Effector CD8-positive, alpha-beta T cell (primary cell): Measurements from ENCODE around the gene FBRS.
A peak's percentile ranks its signal among the peaks of the same experiment; 100 is the strongest.

Source experiments
- DNase-seq: peaks from one replicate; lab custom pipeline; 2025; lab: John Stamatoyannopoulos, UW

FBRS gene

DNA sequence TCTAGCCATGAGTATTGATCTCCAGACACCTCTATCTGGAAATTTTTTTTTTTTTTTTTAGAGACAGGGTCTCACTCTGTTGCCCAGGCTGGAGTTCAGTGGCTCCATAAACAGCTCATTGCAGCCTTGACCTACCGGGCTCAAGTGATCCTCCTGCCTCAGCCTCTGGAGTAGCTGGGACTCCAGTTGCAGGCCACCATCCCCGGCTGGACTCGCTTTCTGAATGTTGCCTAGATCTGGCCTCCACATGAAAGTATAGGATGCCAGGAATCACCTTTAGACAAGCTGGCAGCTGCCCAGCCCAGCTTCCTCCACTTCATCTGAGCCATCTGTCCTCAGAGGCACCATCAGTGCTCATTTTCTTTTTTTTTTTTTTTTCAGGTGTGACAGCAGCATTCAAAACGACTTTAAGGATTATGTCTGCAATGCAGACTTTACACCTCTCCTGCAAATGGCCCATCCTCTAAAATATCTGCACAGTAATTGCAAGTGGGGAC is 13.8 kb upstream of the FBRS start:
- no peak for DNase-seq

DNA sequence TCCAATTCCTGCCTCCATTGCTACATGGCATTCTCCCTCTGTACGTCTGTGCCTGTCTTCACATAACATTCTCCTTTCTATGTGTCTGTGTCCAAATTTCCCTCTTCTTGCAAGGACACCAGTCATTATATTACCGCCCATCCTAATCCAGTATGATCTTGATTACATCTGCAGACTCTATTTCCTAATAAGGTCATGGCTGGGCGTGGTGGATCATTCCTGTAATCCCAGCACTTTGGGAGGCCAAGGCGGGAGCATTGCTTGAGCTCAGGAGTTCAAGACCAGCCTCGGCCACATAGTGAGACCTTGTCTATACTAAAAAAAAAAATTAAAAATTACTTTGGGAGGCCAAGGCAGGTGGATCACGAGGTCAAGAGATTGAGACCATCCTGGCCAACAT is 12.5 kb upstream of the FBRS start:
- DNase-seq = no peak

DNA sequence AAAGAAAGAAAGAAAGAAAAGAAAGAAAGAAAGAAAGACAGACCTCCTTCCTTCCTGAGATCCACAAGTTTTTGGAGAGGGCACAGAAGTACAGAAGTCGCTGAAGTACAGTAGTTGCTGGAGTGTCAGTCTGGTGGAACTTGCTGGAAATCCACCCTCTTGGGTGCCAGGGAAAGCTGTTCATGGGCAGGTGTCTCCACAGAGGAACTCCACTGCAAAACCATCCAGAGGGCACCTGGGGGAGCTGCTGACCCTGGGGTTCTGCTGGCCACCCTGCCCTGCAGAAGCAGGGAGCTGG is 11.0 kb upstream of the FBRS start:
- DNase-seq = no peak

DNA sequence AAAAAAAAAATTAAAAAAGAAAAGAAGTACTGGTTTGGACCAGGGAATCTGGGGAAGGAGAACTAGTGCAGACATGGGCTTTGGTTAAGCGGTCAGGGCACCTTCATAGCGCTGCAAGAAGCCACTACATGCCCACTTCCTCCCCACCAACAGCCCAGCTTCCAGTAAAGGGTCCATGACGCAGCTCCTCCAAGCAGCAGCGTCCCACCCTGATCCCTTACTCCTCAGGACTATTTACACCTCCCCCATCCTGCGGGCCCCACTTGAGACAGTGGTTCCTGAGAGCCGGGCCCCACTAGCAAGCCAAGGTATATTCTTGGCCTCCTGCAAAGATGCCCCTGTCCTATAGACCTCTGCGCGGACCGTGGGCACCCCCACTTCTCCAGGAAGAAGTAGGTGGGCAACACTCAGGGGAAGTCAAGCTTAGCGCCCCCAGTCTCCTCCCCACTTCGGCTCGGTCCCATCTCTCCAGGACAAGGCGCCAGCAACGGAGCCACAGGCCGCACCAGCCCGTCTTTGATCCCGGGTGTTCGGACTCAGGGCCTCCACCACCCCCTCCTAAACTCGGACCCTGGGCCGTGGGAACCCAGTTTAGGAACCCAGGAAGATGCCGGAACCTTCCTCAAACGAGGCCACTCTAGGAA is 8.4 kb upstream of the FBRS start:
- DNase-seq = no peak

DNA sequence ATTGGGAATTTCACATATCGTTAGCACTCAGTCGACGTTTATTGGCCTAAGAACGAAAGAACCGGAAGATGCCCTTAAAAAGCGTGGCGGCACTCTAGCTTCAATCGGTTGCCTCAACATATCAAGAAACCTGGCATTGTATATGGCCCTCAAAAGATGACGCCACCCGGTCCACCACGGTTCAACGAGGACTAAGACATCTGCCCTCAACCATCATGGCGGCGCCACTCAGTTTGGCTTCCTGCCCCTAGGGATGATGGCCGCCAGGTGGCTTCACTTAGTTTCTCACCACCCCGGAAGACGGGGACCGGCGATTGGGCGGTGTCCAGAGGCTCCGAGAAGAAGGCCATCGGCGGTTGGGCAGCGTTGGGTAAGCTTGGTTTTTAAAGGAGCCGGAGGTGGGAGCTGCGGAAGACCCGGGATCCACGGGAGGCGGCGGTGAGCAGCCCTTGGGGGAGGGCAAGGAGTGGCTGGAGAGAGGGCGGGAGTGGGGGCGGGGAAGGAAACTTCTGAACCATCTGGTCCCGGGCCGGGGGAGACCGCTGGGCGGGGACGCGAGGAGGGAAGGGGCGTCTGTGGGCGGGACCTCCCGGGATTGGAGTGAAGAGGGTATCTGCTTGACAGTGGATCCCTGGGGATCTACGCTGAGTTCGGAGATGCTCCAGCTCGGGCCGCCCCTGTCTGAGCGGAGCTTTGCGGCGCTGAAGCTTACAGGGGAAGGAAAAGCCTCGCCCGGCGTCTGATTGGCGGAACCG is 7.7 kb upstream of the FBRS start, which contains the start of gene PRR14:
TSS of gene PRR14 (plus strand) at position 592 of the 755 bp plus-strand sequence. CDS start 686 bp downstream, outside the sequence.
- peak; percentile 95 for DNase-seq

DNA sequence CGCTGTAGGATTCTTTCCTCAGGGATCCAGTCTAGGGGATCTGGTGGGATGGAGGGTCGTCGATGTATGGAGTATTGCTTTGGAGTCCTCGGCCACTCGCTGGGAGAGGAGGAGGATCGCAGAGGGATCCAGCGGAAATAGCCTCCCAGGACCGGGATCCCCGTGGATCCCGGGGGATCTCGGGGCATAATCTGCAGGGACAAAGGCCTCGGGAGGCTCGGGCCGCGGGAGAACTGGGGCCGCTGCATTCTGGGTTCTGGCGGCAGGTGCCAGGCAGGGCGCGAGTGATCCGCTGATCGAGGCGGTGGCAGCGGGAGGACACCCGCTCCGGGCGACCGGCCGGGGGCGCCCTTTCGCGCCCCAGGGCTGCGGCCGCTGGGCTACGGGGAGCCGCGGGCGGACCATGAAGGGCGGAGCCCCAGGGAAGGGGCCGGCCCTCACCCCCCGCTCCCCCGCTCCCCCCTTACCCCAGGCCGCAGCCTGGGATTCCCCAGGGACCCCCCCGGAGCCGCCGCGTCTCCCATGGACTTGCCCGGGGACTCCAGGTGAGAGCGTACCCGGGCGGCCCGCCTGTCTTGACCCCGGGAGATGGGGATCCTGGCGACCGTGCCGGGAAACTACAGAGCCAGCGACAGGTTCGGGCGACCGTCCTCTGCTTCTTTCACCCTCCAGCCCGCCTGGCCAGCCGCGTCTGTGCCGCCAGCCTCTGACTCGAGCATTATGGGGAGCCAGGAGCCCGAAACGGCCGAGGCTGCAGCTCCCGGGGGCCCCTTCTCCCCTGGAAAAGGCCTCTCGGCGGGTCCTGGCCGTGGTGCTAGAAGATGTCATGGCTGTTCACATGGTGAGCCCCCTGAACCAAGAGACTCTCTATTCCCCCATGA is 6.9 kb upstream of the FBRS start:
- DNase-seq = peak; percentile 70

DNA sequence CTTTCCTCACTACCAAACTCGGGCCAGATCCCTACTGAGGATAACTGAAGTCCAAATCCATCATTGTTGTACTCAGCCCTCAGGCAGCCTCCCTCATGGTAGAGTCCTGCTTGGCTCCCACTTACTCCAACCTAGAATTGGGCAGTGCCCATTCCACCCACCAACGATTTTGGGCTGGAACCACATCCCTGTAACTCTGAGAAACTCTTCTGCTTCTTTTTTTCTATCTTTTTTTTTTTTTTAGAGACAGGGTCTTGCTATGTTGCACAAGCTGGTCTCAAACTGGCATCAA is 6.3 kb upstream of the FBRS start:
- no peak for DNase-seq

DNA sequence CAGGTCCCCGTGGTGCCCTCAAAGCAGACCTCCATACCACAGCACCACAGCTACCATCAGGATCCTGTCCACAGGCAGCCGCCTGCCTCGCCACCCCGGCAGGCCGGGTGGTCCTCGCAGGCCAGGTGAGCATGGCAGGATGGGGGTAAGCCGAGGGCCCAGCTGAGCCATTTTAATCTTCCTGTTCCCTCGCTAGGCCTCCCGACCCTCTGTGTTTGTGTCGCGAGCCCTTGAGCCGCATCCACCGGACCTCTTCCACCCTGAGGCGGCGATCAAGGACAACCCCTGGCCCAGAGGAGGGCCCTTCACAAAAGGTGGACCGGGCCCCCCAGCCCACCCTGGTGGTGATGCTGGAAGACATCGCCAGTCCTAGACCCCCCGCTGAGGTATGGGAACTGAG is 5.5 kb upstream of the FBRS start:
- DNase-seq = no peak

DNA sequence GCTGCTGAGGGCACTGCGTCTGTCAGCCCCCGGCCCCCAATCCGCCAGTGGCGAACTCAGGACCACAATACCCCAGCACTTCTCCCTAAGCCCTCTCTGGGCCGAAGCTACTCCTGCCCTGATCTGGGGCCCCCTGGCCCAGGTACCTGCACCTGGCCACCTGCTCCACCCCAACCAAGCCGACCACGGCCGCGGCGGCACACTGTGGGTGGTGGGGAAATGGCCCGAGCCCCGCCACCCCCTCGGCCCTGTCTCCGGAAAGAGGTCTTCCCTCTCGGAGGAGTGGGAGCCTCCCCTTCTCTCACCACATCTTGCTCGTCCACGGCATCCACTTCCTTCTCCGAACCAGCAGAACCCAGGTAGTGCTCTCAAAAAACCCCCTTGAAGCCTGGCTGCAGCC is 3.4 kb upstream of the FBRS start:
- no peak for DNase-seq

DNA sequence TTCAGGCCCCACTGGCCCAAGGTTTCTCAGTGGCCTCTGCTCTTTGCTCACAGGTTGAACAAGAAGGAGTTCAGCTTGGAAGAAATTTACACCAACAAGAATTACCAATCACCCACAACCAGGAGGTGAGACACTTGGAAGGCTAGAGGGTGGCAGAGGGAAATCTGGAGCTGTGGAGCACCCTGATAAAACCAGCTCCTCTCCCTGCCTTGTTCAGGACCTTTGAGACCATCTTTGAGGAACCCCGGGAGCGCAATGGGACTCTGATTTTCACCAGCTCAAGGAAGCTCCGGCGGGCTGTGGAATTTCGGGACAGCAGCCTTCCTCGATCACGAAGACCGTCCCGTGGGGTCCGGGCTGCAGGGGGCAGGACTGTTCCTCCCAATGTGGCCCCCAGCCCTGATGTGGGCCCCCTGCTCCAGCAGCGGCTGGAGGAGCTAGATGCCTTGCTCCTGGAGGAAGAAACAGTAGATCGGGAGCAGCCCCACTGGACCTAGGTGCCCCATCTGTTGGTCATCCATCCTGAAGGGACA is 2.4 kb upstream of the FBRS start:
- no peak for DNase-seq

DNA sequence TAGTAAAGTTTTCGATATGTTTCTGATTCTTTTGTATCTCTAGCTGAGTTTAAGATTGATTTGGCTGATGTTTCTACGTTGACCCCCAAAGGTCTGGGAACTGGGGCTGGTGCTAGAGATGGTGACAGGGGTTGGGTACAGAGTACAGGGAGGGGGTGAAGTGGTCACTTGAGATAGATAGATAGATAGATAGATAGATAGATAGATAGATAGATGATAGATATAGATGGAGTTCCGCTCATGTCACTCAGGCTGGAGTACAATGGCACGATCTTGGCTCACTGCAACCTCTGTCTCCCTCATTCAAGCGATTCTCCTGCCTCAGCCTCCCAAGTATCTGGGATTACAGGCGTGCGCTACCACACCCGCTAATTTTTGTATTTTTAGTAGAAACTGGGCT is 1.8 kb upstream of the FBRS start:
- no peak for DNase-seq

DNA sequence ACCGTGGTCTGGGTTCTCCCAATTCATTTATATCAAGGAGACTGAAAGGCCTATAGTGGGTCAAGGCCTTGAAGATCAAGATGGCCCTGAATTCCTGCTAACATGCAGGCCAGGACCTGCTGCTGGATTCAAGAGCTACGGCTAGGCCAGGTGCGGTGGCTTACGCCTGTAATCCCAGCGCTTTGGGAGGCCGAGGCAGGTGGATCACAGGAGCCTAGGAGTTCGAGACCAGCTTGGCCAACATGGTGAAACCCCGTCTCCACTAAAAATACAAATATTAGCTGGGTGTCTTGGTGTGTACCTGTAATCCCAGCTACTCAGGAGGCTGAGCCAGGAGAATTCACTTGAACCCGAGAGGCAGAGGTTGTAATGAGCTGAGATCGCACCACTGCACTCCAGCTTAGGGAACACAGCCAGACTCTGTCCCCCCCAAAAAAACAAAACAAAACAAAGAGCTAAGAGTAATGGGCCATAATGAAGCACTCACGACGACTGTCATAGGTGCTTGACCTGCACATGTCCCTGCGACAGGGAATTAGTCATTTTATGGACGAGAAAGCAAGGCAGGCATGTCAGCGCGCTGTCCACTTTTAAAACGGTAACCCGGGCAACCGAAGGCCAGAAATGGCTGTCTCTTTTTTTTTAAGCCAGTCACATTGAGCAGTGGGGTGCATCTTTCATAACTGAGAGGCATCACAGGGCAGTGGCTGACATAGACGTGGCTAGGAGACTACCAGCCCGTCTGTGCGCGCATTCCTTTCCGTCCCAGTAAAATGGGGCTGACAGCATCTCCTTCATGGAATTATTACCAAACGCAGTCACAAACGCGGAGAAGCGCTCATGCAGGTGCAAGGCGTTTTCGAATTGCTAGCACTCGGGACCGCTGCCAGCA is 1.0 kb upstream of the FBRS start:
- no peak for DNase-seq

DNA sequence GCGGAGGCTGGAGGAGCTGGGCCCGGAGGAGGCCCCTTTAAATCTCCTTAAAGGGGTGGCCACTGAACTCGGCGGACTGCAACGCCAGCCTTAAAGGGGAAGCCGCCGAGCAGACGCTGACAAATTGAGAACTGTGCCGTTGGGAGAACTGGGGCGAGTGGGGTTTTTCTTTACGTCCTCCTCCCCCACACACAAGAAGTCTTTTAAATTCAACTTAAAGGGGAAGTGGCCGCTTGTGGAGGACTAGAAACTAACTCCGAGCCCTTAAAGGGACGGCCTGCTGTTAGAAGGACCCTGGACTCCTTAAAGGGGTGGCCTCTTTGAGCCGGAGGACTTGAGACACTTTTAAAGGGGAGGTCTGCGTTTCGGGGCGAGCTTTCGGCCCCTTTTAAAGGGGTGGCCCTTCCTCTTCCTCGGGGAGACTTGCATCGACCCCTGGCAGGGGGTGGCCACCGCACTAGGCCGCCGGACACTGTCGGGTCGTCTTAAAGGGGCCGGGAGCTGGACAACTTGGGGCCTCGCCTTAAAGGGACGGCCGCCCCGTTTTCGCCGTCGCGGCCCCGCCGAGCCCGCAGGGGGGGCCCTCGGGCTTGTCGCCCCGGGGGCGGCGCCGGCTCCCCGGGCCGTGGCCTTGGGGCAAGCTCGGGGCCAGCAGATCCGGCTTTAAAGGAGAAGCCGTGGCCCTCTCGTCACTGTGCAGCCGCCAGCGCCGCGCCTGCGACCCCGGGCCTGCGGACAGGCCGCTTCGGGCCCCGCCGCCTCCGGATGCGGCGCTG is 688 bp downstream of the FBRS start:
- DNase-seq = no peak

DNA sequence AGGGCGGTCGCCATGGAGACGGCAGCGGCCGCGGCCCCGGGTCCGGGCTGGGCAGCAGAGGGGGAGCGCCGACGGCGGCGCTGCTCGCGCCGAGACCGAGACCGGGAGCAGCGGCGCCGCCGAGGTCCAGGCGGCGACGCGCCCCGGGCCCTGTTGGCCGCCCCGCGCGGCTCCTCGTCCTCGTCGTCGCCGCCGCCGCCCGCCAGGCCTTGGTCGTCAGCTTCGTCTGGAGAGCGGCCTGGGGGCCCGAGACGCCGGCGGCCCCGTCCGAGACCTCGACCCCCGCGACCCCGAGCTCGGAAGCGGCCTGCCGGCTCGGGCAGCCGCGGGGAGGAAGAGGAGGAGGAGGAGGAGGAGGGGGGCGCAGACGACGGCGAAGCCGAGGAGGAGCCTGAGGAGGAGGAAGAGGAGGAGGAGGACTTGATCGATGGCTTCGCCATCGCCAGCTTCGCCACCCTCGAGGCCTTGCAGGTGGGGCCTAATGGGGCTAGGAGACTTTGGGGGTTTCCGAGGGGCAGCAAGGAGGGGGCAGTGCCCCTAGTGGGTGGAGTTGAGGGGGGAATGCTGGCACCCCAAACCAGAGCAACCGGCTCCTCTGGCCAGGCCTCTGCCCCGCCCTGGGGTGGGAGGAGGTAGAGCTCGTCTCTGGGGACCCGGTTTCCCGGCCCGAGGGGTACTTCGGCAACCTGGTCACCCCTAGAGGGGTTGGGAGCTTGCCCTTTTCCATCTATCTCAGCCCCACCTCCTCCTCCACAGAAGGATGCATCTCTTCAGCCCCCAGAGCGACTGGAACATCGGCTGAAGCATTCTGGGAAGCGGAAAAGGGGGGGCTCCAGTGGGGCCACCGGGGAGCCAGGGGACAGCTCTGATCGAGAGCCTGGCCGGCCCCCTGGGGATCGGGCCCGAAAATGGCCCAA is 1.5 kb downstream of the FBRS start:
- DNase-seq = peak; percentile 50

DNA sequence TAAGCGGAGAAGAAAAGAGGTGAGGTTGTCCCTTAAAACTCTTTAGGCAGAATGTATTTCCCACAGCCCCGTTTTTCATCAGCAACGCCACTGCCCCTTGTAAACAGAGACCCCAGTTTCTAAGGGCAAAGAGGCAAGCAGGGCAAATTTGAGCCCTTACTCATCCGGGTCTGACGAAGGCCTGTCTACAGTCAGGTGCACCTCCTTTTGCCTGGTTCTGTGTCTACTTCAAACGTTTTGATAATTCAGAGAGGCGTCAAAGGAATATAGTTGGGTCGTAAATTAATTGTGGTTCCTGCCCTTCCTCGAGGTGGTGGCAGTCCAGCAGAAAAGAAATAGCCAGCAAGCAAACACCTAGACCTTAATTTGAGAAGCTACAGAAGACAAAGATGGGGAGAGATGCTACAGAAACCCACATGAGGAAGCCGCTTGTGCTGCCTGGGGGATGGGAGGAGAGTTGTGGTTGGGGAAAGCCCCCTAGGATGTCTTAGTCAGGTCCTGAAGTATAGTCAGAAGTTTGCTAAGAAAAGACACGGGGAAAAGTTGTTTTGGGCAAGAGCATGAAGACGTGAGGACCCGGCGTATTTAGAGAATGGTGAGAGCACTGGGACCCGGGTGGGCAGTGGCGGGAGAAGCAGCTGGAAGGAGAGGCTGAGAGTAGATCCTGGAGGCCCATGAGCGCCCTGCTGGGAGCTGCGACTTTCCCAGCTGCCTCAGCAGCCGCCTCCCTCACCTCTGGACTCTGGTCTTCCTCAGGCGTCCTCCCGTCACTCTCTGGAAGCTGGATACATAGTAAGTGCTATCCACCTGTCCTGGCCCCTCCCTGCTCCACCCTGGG is 2.4 kb downstream of the FBRS start:
- peak; percentile 64 for DNase-seq

DNA sequence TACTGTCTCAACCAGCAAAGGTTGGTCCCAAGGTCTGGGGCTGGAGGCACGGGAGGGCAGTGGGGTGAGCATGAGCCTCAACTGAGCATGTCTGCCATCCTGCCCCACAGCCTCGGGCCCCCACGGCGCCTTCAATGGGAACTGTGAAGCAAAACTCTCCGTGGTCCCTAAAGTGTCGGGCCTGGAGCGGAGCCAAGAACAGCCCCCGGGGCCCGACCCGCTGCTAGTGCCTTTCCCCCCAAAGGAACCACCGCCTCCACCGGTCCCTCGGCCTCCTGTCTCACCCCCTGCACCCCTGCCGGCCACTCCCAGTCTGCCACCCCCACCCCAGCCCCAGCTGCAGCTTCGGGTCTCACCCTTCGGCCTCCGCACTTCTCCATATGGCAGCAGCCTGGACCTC is 4.2 kb downstream of the FBRS start:
- no peak for DNase-seq

DNA sequence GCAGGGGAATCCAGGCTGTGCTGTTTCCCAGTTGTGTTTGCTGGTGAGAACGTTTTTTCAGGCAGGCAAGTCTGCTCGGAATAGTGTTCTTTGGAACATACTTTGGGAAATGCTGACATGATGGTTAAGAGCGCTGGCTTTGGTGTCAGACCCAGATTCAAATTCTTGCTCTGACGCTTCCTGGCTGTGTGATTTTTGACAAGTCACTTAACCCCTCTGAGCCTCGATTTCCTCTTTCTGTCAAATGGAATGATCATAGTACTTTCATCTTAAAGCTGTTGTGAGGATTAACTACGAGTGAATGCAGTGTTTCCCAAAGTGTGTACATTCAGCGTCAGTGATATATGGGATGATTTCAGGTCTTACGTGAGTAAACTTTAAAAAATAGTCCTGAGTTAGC is 4.8 kb downstream of the FBRS start:
- DNase-seq = no peak

DNA sequence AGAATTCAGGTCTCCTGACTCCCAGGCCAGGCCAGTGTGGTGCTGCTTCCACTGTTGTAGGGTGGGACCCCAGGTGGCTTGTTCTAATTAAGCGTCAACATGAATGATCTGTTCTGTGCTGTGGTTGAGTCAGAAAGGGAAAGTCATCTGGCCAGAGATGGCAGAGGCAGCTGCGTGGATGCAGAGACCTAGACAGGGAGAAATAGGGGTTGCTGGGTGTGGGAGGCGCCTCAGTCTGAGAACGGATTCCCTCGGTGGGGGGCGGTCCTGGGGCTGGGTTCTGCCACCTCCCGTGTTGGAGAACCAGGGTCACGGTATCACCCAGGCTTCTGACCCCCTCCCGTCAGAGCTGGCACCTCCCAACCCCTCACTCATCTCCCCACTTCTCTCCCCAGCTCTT is 5.6 kb downstream of the FBRS start:
- DNase-seq = no peak

DNA sequence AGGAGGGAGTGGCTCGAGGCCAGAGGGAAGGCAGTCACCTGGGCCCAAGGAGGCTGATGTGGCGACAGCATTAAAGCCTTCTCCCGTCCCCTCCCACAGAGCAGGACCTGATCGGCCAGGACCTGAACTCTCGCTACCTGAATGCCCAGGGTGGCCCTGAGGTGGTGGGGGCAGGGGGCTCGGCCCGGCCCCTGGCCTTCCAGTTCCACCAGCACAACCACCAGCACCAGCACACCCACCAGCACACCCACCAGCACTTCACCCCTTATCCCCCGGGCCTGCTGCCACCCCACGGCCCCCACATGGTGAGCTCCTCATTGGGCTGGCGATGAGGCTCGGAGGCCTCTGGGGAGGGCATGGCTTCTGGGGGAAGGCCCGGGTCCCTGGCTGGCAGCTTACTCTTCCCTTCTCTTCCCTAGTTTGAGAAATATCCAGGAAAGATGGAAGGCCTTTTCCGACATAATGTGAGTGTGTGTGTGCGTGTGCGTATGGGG is 6.4 kb downstream of the FBRS start:
- DNase-seq = no peak
